Measurements from ENCODE around the gene SLIT2. TPM values are rescaled to one million over a fixed set of nuclear protein-coding genes. Genes with fewer than 3 reads are reported as not detected.

The SLIT2 gene
- total RNA-seq, 1 experiment from 2014 or later = 3.8 TPM

- Histone ChIP-seq H3K4me1 (ENCODE audit: control insufficient read depth in 1 of 2, insufficient read depth in 2 of 2, low read length in 2 of 2) (no peaks in the 10 kb centered on the region), H3K4me2 (ENCODE audit: low read length) (no peak overlapping the region), H3K4me3 (replicated peaks in 1 of 2; ENCODE audit: low read depth in 1 of 2, low read length in 2 of 2) (no peak overlapping the region), H4K20me1 (ENCODE audit: insufficient read depth) (no peaks in the 10 kb centered on the region; the same call in 1 of the 2 replicates), H2AFZ (ENCODE audit: low read depth, low read length, poor library complexity, severe bottlenecking) (no peak overlapping the region), H3K79me2 (ENCODE audit: insufficient read depth, low read length) (no peaks in the 10 kb centered on the region), H3K27me3 (ENCODE audit: insufficient read depth, low read length) (no peaks in the 10 kb centered on the region), H3K36me3 (ENCODE audit: control insufficient read depth in 1 of 2, insufficient read depth in 2 of 2, low read length in 2 of 2) (no peaks in the 10 kb centered on the region), H3K9me2 (ENCODE audit: insufficient read depth) (peaks cover 3% of the 10 kb centered on the region; the same call in 1 of the 2 replicates), H3K9me3 (ENCODE audit: control insufficient read depth in 1 of 2, insufficient read depth in 1 of 2, low read depth in 1 of 2, low read length in 2 of 2) (no peaks in the 10 kb centered on the region), H3K9ac (ENCODE audit: low read length) (no peak overlapping the region), H3K27ac (ENCODE audit: low read depth, low read length) (no peak overlapping the region)
- intact Hi-C loops (cut with micrococcal nuclease) = no loop called here
- no TSS peak for BruUV-seq (replicated peaks)
- ChIA-PET CTCF (no interaction called here), POLR2A (no interaction called here), RAD21 (ENCODE audit: low non-redundant PET in 1 of 2, low total read pairs in 2 of 2, uncharacterized antibody in 2 of 2, unreplicated experiment in 2 of 2) (no interaction called here)
- ATAC-seq (no peak), DNase-seq (ENCODE audit: low read depth, low spot score) (no peak)
- TF ChIP-seq, protein P1, sequence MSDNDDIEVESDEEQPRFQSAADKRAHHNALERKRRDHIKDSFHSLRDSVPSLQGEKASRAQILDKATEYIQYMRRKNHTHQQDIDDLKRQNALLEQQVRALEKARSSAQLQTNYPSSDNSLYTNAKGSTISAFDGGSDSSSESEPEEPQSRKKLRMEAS (IDR thresholded peaks at IDR 0.05) = no peak
Measured at GRCh38 chr4:20273793-20274192, 22.1 kb downstream of the SLIT2 start.

- ChIA-PET CTCF (no interaction called here), POLR2A (no interaction called here), RAD21 (ENCODE audit: low non-redundant PET in 1 of 2, low total read pairs in 2 of 2, uncharacterized antibody in 2 of 2, unreplicated experiment in 2 of 2) (no interaction called here)
- H3K9me2 ChIP-seq (ENCODE audit: insufficient read depth) = peaks cover 3% of the 10 kb centered on the region; the same call in 1 of the 2 replicates
- DNase-seq (ENCODE audit: low read depth, low spot score) (no peak), ATAC-seq (no peak)
- H3K9ac ChIP-seq (ENCODE audit: low read length) = no peak overlapping the region
- H3K9me3 ChIP-seq (ENCODE audit: control insufficient read depth in 1 of 2, insufficient read depth in 1 of 2, low read depth in 1 of 2, low read length in 2 of 2) = no peaks in the 10 kb centered on the region
- no TSS peak for BruUV-seq (replicated peaks)
- no peaks in the 10 kb centered on the region for H3K36me3 ChIP-seq (ENCODE audit: control insufficient read depth in 1 of 2, insufficient read depth in 2 of 2, low read length in 2 of 2)
- H2AFZ ChIP-seq (ENCODE audit: low read depth, low read length, poor library complexity, severe bottlenecking) = no peak overlapping the region
- intact Hi-C loops (cut with micrococcal nuclease) = no loop called here
- no peaks in the 10 kb centered on the region for H3K27me3 ChIP-seq (ENCODE audit: insufficient read depth, low read length)
- H3K4me2 ChIP-seq (ENCODE audit: low read length) = no peak overlapping the region
- H3K79me2 ChIP-seq (ENCODE audit: insufficient read depth, low read length) = no peaks in the 10 kb centered on the region
- H4K20me1 ChIP-seq (ENCODE audit: insufficient read depth) = no peaks in the 10 kb centered on the region; the same call in 1 of the 2 replicates
- H3K4me3 ChIP-seq (replicated peaks in 1 of 2; ENCODE audit: low read depth in 1 of 2, low read length in 2 of 2) = no peak overlapping the region
- no peak for TF ChIP-seq SIN3A (IDR thresholded peaks at IDR 0.05; ENCODE audit: low read depth)
- no peak for TF ChIP-seq CEBPB (IDR thresholded peaks at IDR 0.05; ENCODE audit: low read depth)
- no peak for TF ChIP-seq SP1 (IDR thresholded peaks at IDR 0.05; ENCODE audit: low read depth)
- TF ChIP-seq ZNF274 (IDR thresholded peaks at IDR 0.05; ENCODE audit: low read depth, low read length) = no peak
- no peaks in the 10 kb centered on the region for H3K4me1 ChIP-seq (ENCODE audit: control insufficient read depth in 1 of 2, insufficient read depth in 2 of 2, low read length in 2 of 2)
- no peak overlapping the region for H3K27ac ChIP-seq (ENCODE audit: low read depth, low read length)
Measured at GRCh38 chr4:20276848-20277247, 25.1 kb downstream of the SLIT2 start.

Data from HCT116 (cell line).